ENCODE data around the gene C19orf12.
"Not testable (repeated sequence)": the region's sequence is repeated elsewhere in the genome, so short reads cannot be mapped to it uniquely, and the experiment has no call there.

C19orf12 gene

DNA sequence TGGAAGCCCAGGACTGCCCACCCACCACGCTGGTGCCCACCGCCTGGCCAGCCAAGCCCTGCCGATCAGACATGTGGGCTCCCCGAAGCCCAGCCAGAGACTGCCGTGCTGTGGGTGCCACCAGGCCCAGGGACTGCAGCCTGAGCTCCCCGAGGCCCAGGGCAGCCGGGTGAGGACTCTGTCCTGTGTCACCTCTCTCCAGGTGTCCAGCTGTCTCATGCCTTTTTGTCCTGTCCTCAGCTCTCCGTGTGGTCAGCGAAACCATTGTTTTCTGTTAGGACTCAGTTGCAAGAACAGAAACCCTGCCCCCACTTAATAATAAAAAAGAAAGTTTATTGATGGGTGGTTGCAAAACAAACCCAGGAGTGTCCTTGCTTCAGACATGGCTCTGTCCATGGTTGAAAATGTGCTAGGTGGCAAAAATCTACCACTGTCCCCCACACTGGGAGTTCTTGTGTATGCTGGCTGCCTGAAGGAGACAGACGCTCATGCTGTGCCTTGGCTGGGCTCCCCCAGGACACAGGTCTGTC lies 39.9 kb downstream of the C19orf12 start:
- DNase-seq: no peak

DNA sequence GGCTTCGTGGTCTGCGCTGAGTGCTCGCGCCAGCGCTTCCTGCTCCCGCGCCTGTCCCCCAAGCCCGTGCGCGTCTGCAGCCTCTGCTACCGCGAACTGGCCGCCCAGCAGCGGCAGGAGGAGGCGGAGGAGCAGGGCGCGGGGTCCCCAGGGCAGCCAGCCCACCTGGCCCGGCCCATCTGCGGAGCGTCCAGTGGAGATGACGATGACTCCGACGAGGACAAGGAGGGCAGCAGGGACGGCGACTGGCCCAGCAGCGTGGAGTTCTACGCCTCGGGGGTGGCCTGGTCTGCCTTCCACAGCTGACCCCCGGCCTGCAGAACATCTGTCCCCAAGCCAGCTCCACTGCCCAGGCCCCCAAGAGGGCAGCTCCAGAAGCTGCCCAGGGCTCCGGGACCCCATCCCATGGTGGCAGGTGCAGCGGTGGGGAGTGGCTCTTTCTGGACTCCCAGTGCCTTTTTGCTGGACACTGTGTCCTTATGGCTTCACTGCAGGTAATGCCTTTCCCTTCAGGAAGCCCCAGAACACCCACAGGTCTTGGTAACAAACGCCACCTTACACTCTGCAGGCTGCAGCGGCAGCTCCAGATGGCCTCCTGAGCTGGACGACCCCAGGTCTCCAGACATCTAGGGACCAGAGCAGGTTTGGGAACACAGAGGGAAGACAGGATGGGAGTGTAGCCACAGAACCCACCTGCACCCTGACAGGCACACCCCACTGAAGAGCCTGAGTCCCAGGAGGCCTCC lies 40.5 kb downstream of the C19orf12 start:
- no peak for DNase-seq

DNA sequence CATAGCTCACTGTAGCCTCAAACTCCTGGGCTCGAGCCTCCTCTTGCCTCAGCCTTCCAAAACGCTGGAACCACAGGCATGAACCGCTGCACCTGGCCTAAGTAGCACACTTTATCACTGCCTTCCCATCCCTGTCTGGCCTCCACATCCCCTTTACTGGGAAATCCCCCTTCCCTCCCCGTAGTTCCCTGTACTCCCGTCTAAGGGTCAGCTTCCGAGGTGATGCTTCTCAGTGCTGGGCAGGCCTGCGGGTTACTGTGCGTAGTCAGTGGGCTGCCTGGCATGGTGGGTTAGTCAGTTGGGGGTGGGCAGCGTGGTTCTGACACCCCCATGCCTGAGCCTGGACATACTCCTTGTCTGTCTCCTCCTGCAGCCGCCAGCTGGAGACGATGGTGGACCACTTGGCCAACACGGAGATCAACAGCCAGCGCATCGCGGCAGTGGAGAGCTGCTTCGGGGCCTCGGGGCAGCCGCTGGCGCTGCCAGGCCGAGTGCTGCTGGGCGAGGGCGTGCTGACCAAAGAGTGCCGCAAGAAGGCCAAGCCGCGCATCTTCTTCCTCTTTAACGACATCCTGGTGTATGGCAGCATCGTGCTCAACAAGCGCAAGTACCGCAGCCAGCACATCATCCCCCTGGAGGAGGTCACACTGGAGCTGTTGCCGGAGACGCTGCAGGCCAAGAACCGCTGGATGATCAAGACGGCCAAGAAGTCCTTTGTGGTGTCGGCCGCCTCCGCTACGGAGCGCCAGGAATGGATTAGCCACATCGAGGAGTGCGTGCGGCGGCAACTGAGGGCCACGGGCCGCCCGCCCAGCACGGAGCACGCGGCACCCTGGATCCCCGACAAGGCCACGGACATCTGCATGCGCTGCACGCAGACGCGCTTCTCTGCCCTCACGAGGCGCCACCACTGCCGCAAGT lies 41.4 kb downstream of the C19orf12 start:
- no peak for DNase-seq

DNA sequence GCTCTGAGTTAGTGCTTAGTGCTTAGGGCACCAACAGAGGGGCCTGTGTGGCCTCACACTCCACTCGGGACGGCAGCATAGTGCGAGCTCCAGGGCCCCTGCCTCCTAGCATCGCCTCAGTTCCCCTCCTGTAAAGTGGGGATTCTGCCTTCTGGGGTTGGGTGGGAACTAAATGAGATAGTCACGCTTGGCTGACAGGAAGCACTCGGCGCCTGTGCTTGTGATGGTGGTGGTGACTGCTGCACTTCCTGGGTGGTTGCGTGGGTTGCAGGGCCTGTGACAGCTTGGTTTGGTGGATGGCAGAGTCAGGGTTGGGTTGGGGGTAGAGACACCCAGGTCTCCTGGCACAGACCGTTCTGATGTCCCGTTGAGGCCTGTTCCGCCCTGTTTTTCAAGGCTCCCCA lies 42.1 kb downstream of the C19orf12 start:
- DNase-seq: no peak

DNA sequence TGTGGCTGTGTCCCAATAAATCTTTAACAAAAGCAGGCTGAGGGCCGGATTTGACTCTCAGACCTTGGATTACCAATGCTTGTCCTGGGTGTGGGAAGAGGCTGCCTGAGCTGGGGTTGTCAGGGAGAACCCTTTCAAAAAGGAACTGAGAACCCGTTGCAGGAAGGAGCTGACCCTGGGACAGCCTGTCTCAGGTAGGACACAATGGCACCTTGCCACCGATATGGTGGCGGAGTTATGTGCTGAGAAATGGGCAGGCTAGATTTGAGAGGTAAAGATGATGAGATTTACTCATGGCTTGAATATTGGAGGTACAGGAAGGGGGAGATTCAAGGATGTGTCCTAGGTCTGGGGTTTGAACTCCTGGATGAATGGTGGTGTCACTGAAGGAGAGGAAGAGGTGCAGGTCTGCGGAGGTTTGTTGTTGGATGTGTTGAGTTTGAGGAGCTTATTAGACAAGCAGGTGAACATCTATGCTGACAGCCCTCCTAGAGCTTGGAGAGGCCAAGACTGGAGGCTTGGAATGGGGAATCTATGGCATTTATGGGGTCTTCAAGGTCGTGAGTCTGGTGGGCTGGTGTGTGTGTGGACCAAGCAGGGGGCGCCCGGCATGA lies 42.6 kb downstream of the C19orf12 start:
- DNase-seq: no peak

DNA sequence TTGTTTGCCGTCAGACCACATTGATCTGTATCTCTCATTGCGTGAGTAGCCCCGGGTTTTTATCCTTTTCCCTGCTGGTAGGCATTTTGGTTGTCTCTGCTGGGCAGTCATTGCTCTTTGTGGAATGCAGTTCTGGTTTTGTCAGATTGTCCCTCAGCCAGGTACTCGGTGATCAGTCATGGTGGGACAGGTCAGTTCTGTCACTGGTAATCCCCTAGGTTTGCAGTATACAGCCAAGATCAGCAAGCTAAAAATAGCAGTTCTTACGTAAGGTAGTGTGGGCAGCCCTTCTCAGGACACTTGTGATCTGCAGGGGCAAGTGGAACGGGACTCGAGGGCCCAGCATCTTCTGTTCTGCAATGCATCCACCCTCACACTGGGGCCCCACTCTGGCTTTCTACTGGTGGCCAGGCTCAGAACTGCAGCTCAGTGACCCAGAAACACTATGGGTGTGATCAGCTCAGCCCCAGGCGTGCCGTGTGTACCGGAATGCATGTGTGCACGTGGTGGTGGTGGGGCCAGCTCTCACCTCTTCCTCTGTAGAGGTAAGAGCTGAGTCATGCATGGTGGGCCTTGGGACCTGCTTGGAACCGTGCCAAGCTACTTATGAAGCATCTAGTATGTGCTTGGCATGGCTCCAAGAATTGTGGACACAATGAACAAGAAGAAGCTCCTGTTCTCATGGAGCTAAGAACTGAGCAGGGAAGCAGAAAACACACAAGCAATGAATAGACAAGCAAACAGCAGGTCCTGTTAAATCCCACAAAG lies 43.5 kb downstream of the C19orf12 start:
- peak in 1 of 2 experiments; percentile 10 for DNase-seq

DNA sequence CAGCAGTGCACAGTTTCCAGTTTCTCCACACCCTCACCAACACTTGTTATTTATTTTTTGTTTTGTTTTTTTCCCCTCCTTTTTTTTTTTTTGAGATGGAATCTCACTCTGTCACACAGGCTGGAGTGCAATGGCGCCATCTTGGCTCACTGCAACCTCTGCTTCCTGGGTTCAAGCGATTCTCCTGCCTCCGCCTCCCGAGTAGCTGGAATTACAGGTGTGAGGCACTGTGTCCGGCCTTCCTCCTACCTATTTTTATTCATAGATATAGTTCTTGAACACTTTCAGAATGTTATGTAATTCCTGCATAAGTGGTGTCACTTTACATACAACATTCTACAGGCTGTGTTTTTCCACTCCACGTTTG lies 44.1 kb downstream of the C19orf12 start:
- DNase-seq: not testable (repeated sequence)

DNA sequence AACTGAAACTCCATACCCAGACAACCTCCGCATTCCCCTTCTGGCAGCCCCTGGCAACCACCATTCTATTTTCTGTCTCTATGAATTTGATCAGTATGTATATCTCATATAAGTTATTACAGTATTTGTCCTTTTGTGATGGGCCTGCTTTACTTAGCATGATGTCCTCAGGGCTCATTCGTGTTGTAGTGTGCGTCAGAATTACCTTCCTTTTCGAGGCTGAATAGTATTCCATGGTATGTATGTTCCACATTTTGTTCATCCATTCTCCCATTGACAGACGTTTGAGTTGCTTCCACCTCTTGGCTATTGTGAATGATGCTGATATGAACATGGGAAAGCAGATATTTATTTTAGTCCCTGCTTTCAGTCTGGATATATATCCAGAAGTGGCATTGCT lies 44.8 kb downstream of the C19orf12 start:
- no peak for DNase-seq

DNA sequence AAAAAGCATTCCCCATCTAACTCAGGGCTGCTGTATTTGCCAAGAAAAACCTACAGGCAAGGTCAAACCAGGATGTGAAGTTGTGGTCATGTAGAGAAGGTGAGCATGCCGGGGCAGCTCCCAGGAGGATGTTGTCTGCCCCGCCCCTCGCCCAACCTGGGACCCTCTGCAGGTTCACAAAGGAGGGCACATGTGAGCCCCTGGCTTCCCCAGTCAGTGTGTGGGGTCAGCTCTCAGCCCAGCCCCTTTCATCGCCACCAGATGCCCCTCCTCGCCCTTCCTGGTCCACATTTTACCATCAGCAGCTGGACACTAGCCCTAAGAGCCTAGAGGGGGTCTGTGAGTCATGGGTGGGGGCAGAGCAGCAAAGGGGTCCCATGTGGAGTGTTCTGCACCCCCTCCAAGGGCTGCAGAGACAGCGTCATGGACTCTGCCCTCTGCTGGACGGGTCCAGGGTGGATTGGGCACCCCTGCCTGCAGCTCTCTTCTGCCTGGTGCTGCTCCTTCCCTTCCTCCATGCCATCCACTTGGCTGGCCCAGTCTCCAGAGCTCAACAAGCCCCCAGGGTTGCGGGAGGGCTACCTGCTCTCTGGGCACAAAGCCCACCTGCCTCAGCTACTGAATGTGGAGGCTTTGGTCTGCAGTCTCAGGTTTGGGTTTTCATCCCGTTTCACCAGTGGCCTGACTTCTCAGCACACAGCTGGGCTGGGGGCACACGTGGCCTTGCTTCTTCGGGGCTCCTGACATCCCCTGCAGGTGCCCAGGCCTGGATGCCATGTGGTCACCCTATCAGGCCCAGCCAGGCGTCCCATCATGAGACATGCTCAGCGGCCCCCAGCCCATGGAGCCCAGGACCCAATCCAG lies 46.1 kb downstream of the C19orf12 start:
- DNase-seq: no peak

DNA sequence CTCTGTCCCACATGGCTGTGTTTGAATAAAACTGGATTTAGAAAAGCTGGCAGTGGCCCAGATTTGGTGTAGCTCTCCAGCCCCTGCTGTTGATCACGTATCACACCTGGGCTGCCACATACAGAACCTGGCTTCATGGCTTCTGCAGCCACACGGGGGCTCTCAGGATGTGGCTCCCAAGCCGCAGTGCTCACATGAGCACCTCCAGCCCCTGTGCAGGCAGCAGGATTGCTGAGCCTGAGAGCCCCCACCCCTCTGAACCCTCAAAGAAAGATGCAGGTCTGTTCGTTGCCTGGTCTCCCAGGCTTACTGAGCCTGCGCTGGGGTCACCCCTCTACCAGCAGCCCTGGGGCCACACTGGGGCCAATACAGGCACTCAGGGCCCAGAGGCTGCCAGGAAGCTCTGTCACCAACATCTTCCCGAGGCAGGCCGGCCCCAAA lies 47.1 kb downstream of the C19orf12 start:
- DNase-seq: no peak

DNA sequence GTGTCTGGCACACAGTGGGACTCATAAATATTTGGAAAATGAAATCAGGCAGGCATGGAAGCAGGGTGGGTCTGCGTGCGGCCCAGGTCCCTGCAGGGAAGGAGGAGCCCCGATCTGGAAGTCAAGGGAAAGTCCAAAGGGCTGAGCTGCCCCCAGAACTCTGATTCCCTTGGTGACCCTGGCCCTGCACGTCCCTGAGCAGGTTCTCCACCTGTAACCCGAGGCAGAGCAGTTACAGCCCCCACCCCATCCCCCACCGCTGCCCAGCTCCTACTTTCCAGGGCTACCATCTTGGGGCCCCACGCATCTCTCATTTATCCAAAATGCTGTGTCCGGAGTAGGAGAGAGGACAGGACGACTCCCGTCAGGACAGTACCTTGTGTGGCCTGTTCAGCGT lies 47.7 kb downstream of the C19orf12 start:
- no peak for DNase-seq

DNA sequence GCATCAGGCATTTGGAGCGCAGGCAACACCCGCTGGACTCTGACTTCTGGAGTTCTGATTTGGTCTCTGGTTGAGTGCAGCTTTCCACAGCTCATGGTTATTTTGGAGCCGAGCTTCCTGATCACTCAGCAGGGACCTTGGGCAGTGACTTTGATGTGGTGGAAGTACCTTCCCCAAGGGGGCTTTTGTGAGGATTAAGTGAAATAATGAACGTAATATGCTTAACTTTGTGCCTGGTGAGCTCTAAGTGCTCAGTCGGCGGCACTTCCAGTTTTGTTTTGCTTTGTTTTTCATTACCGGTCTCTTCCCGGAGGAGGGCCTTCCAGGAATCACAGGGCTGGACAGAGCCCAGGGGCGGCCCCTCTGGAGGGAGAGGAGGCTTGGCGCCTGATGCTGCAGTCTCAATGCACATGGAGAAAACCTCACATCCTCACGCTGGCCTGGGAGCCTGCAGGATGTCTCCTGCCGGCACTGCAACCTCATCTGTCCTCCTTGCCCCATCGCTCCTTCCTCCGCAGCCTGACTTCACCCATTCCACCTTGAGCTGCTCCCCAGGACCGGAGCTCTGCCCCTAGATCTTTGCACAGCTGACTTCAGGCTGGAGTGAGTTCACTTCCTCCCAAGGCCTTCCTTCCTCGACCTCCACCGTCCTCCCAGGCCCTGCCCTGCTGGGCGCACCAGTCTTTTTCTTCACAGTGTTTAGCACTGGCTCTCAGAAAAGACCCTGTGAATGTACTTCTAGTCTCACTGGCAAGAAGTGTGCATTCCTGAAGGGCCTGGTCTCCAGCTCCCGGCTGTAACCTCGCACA lies 48.3 kb downstream of the C19orf12 start:
- DNase-seq: no peak

DNA sequence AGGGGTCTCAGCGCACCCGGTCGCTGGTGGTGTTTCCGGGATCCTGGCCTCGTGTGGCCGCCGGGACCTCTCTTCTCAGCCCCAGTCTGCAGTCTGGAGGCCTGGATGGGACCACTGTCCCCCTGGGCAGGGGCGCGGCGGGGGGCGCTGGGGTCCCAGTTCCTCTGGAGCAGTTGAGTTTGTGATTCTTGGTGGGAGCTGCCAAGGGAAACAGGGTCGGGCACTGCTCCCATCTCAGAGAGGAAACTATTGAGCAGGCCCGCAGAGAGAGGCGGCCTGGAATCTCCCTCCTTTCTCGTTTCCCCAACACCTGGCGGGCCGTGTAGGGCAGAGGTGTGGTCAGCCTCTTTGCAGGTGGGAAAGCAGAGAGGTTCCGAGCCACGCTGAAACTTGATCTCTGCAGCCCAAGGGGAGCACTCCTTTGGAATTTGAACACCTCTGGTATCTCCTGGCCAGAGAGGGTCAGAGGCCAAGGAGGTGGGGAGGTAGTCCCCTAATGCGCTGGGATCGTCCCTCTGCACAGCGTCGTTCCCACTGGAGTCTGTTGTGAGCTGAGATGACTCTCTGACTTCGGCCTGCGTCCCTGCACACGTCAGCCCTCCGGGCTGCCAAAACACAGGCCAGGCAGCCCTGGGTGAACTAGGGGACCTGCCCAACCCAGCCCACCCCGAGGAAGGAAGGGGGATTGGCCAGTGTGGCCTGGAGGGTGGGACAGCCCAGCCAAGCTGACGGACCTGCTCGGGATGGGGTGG lies 49.1 kb downstream of the C19orf12 start:
- no peak for DNase-seq

DNA sequence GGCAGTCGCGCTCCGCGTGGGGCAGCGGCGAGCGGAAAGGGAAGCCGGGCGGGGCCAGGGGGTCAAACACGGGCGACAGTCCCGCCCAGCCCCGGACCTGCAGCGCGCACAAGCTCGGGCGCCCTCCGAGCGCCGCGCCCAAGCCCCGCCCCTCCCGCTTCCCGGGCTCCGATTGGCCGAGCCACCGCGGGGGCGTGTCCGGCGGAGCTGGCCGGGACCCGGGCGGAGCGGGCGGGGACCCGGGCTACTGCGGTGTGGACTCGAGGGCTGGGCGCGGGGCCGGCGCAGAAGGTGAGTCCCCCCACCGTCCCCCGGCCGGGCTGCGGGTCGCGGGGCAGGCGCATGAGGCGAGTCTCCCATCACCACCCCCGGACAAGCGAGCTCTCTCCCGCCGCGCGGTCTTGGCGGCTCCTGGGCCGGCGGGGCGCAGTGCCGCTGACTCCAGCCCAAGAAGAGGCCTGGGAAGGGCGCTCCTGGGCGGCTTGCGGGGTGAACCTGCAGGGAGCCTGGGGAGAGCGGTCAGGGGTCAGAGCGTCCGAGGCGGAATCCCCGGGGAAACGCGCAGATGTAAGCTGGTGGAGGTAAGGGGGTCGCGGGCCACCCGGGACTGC lies 49.7 kb downstream of the C19orf12 start, which contains the start of gene PLEKHF1:
PLEKHF1 (plus strand) TSS at position 247 of the 611 bp plus-strand sequence. CDS start 8,379 bp downstream, outside the sequence.
- peak; percentile 11 to 79 for DNase-seq

DNA sequence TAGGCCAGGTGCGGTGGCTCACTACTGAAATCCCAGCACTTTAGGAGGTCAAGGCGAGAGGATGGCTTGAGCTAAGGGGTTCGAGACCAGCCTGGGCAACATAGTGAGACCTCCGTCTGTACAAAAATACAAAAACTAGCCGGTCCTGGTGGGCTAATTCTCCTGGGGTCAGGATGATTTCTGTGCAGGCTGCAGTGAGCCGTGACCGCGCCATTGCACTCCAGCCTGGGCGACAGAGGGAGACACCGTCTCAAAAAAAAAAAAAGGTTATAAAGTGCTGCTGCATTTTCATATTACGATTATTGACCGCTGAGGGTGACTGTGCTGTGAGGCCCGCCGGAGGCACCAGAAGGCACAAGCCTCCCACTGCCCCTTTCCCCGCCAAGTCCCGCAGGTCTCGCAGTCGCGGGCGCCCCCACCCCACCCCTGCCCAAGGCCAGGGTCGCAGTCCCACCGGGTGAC lies 50.3 kb downstream of the C19orf12 start:
- no peak for DNase-seq

DNA sequence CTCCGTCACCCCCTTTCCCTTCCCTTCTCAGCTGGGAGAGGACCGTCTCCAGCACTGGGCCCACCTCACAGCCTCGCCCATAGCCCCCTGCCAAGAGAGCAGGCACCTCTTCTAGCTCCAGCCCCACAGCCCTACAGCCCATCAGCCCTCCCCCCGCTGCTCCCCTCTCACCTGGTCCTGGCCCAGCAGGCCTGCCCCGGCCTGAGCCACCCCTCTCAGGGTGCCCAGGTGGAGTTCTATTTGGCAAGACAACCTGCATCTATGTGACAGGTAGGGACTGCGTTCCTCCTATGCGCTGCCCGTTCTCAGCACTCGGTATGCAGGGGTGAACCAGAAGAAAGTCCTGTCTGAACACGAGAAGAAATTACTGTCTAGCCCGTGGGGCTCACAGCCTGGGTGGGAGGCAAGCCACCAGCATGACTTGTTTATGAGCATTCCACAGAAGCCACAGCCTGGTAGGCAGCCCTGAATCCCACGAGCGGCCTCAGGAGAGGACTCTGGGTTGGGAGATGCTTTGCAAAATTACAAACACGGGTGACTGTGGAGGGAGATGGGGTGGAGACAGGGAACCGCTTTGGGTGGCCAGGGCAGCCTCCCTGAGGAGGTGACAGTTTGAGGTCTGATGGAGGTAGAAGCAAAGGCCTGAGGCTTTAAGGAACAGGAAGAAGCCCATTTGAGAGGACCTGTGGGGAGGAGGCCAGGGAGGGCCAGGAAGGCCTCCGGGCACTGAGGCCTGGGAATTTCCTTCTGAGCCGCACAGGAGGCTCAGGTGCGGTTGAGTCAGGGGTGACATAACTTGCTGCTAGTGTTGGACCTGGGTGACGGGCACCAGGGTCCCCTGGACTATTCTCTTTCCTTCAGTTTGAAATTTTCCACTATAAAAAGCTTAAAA lies 51.0 kb downstream of the C19orf12 start:
- DNase-seq: no peak

DNA sequence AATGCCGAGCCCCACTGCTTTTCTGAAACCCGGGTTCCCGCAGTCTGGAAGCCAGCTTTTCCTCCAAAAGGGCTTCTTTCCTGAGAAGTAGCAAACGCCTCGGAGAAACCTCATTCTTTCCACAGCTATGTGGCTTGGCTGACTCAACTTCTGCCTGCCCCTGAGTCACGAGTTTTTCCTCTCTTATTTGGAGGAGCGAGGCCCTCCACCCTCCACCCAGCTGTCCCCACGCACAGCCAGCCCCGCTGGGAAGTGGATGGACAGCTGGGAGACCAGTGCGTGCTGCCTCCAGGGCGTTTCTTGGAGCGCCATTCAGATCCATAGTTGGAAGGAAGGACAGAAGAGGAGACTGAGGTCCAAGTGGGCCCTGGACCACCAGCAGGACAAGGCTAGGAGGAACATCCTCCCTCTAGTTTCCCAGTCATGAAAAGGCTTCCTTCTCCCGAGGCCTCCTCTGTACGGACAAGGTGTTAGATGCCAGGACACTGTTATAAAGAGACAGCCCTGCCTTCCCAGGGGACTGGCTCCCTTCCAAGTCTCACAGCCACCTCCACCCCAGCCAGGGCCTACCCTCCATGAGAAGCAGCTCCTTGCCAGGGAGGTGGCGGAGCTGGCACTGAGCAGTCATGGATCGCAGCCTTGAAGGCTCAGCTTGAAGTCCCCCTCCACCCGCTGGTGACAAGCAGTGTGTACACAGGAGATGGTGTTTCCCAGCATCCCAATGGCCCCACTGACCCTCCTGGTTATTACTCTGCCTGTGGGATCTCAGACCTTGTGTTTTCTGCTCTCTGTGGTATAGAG lies 52.3 kb downstream of the C19orf12 start:
- DNase-seq: peak in 1 of 2 experiments; percentile 21
